ENCODE data around the gene REL.
"Not testable (repeated sequence)": the region's sequence is repeated elsewhere in the genome, so short reads cannot be mapped to it uniquely, and the experiment has no call there.

REL gene

GRCh38 chr2:60868589-60869273, 12.6 kb upstream of the REL start:
- DNase-seq = no peak

DNA sequence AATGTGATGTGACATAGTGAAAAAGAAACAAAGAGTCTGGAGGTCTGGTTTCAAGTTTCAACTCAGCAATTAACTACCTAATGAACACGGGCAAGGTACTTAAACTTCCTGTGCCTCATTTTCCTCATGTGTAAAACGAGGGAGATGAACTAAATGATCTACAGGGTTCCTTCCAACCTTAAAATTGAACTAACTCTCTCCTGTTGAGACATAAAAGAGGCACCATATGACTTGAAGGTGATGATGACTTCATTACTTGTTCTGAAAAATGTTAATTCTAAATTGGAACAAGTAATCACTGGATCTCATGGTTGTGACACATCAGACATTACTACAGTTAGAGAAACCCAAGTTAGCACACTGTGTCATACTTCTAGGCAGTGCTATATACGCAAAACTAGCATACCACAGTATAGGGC, 8.9 kb upstream of the REL start:
- no peak for DNase-seq

GRCh38 chr2:60873381-60873780, 8.0 kb upstream of the REL start:
- no peak for DNase-seq

GRCh38 chr2:60875520-60875919, 5.9 kb upstream of the REL start:
- no peak for DNase-seq

DNA sequence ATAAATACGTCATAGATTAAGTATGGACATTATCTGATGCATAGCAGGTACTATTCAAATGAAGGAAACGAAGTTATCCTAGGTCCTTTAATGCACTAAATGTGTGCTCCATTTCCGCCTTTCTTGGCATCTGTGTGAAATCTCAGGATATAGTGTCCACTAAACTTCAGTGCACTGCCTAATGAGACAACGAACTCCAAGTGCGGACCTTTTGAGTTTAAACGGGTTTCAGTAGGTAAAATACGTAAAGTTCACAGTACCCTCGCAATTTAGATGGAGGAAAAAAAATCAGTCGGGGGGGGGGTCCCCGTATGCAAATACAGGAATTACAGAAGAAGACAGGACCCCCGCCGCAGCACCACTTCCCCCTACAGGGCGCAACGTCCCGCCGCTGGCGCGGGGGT, 729 bp upstream of the REL start:
- DNase-seq = no peak

DNA sequence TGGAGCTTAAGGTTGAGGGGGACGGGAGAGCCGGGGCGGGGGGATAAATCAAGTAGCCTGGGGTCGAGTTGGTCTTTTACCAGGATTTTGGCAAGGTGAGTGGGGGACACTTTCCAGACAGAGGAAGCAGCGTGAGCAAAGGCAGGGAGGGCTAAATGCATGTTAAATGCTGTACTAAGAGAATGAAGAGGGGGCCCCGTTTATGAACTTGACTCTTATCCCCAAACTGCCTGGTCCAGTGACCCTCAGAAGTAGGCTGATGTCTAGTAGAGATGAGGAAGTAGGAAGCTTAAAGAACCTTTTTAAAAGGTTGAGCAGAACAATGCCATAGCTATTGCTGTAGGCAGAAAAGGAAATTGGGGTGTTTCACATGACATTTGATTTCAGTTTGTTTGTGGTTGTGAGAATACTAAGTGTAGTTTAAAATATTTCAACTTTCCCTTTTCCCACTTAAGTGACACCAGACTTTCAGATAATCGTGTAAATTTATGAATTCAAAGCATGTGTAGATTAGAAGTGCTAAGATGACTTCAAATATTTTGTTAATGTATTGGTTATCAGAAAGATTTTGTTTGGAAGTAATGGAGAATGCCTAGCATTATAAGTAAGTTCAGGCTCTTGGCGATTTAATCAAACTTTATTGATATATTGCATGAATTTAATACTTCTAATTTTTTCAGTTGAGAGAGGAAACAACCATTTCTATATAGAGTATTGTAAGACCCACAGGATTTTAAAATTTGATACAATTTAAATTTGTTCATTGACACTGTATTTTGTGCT, 1.8 kb downstream of the REL start:
- DNase-seq = no peak

DNA sequence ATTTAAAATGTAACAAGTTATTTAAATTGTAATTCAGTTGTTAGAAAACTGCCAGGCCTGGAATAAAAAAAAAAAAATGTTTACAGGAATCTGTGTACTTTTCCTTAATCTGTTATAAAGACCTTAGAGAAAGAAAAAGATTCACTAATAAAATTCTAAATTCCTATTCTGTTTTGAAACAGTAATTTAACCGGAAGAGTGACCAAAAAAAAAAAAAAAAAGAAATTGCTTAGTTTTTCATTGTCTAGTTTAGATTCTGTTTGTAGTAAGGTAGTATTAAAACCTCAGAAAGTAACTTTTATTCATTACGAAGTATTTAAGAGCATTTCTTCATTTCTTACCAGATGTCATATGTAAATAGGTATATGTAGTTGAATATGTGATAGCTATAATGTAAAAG, 2.5 kb downstream of the REL start:
- DNase-seq = no peak

DNA sequence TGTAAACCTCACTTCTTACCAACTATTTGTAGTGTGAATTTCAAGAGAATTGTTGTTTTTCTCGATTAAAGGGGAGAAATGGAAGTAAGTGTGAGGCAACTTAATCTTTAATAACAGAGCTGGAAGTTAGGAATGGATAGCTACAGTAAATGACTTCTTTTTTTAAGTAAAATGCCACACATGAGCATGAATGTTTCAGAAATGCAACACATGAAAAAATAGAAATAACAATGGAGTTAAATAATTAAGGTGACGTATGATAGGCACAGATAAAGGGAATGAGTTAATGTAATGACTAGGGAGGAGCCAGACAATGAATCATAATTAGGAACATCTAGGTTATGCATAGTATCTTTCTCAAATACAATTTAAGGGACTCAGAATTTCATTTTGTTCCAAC, 3.4 kb downstream of the REL start:
- DNase-seq = peak; percentile 21

DNA sequence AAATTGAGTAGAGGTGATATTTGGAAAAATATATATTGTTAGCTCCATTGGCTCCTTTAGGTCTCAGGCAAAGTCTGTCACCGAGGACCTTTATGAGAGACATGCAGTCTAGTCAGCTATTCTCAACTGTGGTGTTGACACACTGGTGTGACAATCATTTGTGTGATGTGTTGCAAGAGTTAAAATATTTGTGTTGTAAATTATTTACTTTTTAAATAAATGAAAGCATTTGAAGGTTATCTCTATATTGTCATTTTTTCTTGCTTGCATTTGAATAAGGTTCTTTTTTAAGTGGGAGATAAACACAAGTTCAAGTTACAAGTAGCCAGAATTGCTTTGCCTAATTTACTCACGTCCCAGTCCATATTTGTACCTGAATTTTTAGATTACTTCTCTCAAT, 4.3 kb downstream of the REL start:
- no peak for DNase-seq

DNA sequence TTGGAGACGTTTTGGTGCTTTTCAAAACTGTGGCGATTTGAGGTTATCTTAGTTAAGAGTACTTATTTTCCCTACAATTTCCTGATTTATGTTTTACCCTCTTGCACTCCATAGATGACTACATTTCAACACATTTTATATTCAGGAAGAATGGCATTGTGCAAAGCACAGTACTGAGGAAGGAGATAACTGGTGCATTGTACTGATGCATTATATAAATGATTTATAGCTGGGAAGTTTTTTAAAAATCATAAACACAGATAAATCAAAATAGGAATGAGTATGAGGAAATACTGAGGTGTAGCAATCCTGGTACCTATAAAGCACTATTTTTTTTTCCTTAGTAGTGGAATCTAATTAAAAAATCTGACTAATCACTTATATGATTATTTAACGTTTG, 5.6 kb downstream of the REL start:
- DNase-seq = no peak

GRCh38 chr2:60888853-60889252, 7.5 kb downstream of the REL start:
- no peak for DNase-seq

- not testable (repeated sequence) for DNase-seq
Observed at GRCh38 chr2:60889581-60890392, 8.4 kb downstream of the REL start.

- no peak for DNase-seq
Observed at GRCh38 chr2:60890393-60890707, 9.0 kb downstream of the REL start.

- DNase-seq = no peak
Observed at GRCh38 chr2:60891180-60891579, 9.8 kb downstream of the REL start.

DNA sequence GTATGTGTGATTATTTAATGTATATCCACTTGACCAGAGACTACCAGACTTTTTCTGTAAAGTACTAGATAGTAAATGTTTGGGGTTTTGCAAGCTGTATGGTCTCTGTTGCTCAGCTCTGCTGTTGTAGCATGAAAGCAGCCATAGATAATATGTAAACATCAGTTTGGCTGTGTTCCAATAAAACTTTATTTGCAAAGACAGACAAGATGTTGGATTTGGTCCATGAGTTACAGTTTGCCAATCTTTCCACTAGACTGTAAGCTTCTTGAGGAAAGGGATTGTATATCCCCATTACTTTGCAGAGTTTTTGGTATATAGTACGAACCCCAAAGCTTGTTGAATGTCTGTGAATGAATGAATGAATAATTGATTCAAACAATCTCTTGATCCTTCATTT, 17.2 kb downstream of the REL start:
- no peak for DNase-seq

- no peak for DNase-seq
Observed at GRCh38 chr2:60899230-60899891, 18.0 kb downstream of the REL start.

DNA sequence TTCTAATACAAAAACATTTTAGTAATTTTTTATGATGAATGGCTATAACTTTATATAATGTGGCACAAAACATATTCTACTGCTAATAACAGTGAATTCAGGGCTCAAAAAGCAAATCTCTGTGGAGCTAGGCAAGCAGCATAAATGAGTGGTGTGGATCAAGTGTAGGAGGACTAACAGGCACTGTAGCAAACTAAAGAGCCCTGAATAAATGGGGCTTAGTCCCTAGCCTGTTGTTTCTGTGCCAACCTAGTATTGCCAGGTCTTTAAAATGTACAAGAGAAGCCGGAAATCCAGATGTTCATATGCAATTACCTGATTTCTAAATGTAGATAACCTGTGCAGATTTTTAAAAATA, 18.5 kb downstream of the REL start:
- no peak for DNase-seq

DNA sequence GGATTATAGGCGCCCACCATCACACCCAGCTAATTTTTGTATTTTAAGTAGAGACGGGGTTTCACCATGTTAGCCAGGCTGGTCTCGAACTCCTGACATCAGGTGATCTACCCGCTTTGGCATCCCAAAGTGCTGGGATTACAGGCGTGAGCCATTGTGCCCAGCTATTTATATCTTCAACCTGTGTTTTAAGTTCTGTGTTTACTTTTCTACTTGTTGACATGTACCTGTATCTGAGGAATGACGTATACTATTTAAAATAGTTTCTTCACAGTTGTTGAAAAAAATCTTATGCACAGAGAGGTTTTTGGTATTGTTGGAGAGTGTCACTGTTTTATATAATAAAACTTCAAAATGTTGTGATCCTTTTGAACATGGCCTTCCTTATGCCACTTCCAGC, 19.9 kb downstream of the REL start:
- DNase-seq = not testable (repeated sequence)

DNA sequence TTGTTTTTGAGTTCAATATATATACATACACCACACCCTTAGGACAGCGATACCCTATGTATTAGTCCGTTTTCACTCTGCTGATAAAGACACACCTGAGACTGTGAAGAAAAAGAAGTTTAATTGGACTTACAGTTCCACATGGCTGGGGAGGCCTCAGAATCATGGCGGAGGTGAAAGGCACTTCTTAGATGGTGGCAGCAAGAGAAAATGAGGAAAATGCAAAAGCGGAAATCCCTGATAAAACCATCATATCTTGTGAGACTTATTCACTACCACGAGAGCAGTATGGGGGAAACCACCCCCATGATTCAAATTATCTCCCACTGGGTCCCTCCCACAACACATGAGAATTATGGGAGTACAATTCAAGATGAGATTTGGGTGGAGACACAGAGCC, 24.5 kb downstream of the REL start:
- not testable (repeated sequence) for DNase-seq

DNA sequence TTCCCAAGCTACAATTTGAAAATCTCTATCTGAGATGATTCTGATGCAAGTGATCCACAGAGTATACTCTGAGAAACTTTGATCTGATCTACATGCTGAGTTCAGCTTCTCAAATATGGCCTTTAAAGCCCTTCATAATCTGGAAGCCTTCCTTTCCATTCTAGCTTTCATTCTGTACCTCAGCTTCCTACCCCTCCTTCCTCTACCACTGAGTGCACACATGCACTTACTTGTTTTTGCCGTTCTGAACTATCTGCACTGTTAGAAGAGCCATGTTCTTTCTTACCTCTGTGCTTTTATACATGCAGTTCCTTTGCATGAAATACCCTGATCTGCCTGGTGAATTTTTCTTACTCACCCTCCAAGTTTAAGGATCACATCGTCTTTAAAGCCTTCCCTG, 25.0 kb downstream of the REL start:
- no peak for DNase-seq

- no peak for DNase-seq
Observed at GRCh38 chr2:60907329-60907728, 26.0 kb downstream of the REL start.

DNA sequence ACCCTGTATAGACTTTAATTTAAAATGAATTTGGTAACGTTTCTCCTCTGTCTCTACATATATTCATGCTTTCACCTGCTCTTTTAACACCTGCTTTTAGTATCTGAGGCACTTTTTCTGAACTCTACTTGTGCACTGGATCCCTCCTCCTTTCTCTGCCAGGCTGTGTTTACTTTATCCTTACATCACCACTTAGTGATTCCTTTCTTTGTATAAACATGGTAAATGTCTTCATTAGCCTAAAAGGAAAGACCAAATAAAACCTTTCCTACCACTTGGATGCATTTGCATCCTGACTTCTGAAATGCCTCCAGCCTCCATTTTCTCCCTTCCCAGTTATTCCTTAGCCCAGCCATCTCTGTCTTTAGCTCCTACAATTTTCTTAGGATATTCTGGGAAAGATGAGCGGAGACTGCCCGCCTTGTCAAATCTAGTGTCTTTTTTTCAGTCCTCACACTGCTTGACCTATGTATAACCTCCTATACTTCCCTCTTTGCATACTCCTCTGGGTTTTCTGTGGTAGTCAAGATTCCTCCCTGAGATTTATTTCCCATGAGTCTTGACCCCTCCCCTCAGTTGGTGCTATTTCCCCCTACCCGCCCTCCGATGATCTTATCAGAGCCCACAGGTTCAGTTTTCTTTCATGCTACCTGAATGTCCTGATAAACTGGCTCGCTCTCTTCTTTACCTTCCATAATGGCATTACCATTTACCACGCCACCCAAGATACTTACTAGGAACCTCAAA, 44.8 kb downstream of the REL start:
- DNase-seq = peak; percentile 8
